AG04449 (cell line): ENCODE measurements around the gene ALB.

Source experiments
- CTCF ChIA-PET: fragments of 350-600 bp; formaldehyde crosslinking; extraction: SDS; loops from one replicate; lab custom pipeline; 2021; ENCODE audit warnings: antibody characterized with exemption; lab: Yijun Ruan, JAX
- POLR2A ChIA-PET: fragments of 400-600, 350-600 bp; formaldehyde crosslinking; extraction: SDS; loops from one replicate; lab custom pipeline; 2020; ENCODE audit warnings: antibody characterized with exemption, inconsistent platforms; lab: Yijun Ruan, JAX
- DNase-seq: peaks from one replicate; pipeline ENCODE4 v3.0.0-alpha.2; 2010; ENCODE audit warnings: low read depth, low spot score
- H3K4me3 ChIP-seq: 2 replicates; pipeline ENCODE4 v1.5.1; 2011; ENCODE audit warnings: low read depth, mild to moderate bottlenecking, control low read depth, low read length
- TF ChIP-seq, protein P1 (sequence below): IDR thresholded peaks from one replicate; pipeline ENCODE4 v1.5.1; 2011; ENCODE audit warnings: mild to moderate bottlenecking, moderate library complexity, low read length, control low read depth, inconsistent platforms; ENCODE audit not compliant: insufficient read depth; ENCODE audit errors: missing control alignments

Gene ALB

DNA sequence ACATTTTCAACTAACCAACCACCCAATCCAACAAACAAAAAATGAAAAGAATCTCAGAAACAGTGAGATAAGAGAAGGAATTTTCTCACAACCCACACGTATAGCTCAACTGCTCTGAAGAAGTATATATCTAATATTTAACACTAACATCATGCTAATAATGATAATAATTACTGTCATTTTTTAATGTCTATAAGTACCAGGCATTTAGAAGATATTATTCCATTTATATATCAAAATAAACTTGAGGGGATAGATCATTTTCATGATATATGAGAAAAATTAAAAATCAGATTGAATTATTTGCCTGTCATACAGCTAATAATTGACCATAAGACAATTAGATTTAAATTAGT is 27.7 kb downstream of the ALB start:
- TF ChIP-seq, protein P1, sequence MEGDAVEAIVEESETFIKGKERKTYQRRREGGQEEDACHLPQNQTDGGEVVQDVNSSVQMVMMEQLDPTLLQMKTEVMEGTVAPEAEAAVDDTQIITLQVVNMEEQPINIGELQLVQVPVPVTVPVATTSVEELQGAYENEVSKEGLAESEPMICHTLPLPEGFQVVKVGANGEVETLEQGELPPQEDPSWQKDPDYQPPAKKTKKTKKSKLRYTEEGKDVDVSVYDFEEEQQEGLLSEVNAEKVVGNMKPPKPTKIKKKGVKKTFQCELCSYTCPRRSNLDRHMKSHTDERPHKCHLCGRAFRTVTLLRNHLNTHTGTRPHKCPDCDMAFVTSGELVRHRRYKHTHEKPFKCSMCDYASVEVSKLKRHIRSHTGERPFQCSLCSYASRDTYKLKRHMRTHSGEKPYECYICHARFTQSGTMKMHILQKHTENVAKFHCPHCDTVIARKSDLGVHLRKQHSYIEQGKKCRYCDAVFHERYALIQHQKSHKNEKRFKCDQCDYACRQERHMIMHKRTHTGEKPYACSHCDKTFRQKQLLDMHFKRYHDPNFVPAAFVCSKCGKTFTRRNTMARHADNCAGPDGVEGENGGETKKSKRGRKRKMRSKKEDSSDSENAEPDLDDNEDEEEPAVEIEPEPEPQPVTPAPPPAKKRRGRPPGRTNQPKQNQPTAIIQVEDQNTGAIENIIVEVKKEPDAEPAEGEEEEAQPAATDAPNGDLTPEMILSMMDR, result no peak
- POLR2A ChIA-PET, result no interaction called here
- H3K4me3 ChIP-seq, result no peak overlapping the region
- CTCF ChIA-PET, result interaction anchor here (5.4 kb wide), 1 partner anchor 15 kb away, joined by 53 read pairs; no protein-coding TSS in a partner anchor
- no peak for DNase-seq

DNA sequence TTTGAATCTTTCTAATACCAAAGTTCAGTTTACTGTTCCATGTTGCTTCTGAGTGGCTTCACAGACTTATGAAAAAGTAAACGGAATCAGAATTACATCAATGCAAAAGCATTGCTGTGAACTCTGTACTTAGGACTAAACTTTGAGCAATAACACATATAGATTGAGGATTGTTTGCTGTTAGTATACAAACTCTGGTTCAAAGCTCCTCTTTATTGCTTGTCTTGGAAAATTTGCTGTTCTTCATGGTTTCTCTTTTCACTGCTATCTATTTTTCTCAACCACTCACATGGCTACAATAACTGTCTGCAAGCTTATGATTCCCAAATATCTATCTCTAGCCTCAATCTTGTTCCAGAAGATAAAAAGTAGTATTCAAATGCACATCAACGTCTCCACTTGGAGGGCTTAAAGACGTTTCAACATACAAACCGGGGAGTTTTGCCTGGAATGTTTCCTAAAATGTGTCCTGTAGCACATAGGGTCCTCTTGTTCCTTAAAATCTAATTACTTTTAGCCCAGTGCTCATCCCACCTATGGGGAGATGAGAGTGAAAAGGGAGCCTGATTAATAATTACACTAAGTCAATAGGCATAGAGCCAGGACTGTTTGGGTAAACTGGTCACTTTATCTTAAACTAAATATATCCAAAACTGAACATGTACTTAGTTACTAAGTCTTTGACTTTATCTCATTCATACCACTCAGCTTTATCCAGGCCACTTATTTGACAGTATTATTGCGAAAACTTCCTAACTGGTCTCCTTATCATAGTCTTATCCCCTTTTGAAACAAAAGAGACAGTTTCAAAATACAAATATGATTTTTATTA is 28.3 kb downstream of the ALB start:
- ChIA-PET CTCF (interaction anchor here (3.8 to 5.4 kb wide), 2 partner anchors 14 to 120 kb away, joined by 18 to 53 read pairs; no protein-coding TSS in a partner anchor), POLR2A (no interaction called here)
- no peak for DNase-seq
- TF ChIP-seq, protein P1, result no peak
- H3K4me3 ChIP-seq, result no peak overlapping the region

- ChIA-PET CTCF (interaction anchor here (0.9 to 5.4 kb wide), 5 partner anchors 8 to 121 kb away, joined by 3 to 53 read pairs (median 11); no protein-coding TSS in a partner anchor), POLR2A (no interaction called here)
- no peak for DNase-seq
- no peak overlapping the region for H3K4me3 ChIP-seq
- TF ChIP-seq, protein P1, result no peak
These were observed 29.1 kb downstream of the ALB start for GRCh38 chr4:73433140-73433539.

DNA sequence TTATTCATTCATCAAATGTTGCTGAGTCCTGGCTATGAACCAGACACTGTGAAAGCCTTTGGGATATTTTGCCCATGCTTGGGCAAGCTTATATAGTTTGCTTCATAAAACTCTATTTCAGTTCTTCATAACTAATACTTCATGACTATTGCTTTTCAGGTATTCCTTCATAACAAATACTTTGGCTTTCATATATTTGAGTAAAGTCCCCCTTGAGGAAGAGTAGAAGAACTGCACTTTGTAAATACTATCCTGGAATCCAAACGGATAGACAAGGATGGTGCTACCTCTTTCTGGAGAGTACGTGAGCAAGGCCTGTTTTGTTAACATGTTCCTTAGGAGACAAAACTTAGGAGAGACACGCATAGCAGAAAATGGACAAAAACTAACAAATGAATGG is 30.2 kb downstream of the ALB start:
- no peak overlapping the region for H3K4me3 ChIP-seq
- TF ChIP-seq, protein P1, result peak; percentile 24
- POLR2A ChIA-PET, result no interaction called here
- CTCF ChIA-PET, result interaction anchor here (1.1 to 5.4 kb wide), 6 partner anchors 9 to 122 kb away, joined by 3 to 53 read pairs (median 8); no protein-coding TSS in a partner anchor
- DNase-seq, result no peak

DNA sequence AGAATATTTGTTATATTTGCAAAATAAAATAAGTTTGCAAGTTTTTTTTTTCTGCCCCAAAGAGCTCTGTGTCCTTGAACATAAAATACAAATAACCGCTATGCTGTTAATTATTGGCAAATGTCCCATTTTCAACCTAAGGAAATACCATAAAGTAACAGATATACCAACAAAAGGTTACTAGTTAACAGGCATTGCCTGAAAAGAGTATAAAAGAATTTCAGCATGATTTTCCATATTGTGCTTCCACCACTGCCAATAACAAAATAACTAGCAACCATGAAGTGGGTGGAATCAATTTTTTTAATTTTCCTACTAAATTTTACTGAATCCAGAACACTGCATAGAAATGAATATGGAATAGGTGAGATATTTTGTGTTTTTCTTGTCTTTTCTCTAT is 31.9 kb downstream of the ALB start, which contains the start of gene AFP:
TSS of gene AFP (plus strand) at position 238 of the 400 bp plus-strand sequence. CDS start at position 280, 42 bp downstream.
- no peak within 1 kb of the TSS for H3K4me3 ChIP-seq
- POLR2A ChIA-PET, result no interaction called here
- no peak for DNase-seq
- CTCF ChIA-PET, result interaction anchor here (3.8 to 5.4 kb wide), 2 partner anchors 11 to 124 kb away, joined by 18 to 53 read pairs; no protein-coding TSS in a partner anchor
- TF ChIP-seq, protein P1, result no peak
